Measurements from ENCODE around the gene ARHGAP21.
"Not testable (repeated sequence)": the region's sequence is repeated elsewhere in the genome, so short reads cannot be mapped to it uniquely, and the experiment has no call there.

ARHGAP21 gene

DNA sequence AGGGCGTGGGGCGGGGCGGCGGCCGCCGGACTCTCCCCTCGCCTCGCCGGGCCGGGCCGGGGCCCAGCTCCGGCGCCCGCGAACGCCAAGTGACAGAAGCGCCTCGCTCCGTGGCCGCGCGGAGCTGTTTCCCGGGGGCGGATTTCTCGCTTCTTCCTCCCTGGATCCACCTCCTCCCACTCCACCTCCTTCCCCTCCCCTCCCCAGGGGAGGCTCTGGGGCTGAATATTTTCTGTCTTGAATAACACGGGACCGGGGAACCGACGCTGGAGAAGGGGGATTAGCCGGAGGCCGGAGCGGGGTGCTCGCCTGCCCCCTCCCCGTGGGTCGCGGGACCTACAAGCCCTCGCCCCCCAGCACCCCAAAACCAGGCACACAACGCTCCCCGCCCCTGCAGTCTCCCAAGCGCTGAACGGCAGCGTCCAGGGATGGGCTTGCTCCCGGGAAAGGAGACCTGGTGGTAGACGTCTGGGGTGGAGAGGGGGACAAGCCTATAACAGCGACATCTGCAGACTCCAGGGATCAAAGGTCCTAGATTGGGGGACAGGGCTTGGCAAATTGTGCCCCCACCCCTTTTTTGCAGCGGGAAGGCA lies at the start of gene ARHGAP21:
Gene ARHGAP21 (minus strand): TSS at position 100 of the 593 bp plus-strand sequence. CDS start 1,988 bp downstream, outside the sequence.
- DNase-seq, result peak; percentile 34

DNA sequence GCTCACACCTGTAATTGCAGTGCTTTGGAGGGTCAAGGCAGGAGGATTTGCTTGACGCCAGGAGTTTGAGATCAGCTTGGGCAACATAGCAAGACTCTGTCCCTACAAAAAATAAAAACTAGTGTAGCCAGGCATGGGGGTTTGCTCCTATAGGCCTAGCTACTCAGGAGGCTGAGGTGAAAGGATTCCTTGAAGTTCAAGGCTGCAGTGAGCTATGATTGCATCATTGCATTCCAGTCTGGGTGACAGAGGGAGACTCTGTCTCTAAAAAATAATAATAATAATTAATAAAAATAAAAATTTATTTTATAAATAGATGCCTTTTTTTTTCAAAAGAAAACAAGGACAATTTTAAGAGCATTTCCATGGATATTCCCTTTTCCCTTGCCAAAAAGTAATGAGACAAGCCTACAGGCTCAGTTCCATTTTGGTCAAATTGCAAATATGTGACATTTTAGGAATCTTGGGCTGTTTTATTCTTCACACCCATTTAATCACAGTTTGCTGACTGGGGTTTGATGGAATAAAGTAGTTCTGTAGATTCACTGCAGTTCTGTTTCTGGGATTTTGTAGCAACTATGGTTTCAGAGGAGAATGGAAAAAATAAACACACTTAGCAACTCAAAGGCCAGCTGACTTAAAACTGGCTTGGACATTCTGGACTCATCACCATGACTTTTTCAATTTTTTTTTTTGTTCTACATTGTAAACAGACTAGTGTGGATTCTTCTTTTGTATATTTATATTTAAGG lies 48.4 kb upstream of the ARHGAP21 start:
- DNase-seq, result no peak

- not testable (repeated sequence) for DNase-seq
Observed at GRCh38 chr10:24764991-24765390, 41.3 kb upstream of the ARHGAP21 start.

DNA sequence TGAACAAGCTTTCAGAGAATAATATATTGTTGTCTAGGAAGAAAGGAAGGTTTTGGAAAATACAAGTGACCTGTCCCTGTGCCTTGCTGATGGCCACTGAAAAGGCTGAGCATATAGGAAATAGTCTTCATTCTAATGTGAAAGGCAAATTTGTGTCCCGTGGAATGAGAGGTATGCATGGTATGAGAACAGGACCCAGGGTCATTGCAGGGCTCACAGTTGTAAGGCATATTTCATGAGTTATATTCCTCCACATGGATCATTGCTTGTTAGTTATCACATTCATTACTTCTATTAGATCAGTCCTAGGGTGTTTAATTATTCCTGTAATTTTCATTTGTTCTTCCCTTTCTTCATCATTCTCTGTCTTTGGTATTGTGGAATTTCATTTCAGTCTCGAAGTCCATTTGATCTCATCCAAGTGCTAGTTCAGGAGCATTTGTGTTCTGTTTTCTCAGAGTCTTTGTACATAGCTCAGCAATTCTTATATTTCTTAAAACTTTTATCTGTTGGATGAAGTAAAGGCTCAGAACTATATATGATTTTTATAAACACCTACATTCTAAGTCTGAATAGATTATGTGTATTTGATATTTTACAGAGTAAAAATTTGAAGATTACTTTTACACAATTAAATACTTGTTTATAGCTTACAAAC lies 39.4 kb upstream of the ARHGAP21 start:
- no peak for DNase-seq

DNA sequence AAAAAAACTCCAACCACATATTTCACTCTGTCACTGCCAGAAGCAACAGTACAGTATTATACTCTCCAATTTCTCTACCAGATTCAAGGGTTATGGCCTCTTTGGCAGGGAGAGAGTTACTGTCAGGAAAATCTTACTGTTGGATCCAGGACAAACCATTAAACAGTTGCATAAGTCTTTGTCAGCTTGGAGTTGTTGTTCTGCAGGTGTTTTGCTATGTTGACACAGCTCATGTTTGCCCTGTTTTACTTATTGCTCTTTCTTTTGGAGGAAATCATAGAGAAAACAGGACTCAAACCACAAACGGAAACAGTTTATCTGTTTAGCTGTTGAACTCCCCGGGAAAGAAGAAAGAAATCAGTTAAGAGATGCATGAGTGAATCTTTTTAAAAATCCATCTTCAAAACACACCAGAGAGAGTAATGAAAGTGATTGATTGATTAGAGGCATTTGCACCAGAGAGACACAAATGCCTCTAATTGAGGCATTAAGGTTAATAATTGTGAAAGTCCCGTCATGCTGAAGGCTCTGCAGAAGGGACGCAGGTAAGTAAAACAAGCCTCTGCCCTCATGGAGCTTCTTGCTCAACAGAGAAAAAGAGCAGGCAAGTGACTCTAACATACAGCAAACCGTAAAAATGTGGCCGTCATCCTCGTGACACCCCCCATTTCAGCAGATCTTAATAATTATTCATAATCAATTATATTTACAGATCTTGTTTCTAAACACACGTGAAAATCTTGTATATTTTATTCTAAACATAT lies 38.7 kb upstream of the ARHGAP21 start:
- DNase-seq, result no peak

- DNase-seq, result no peak
Observed at GRCh38 chr10:24759672-24760071, 36.0 kb upstream of the ARHGAP21 start.

DNA sequence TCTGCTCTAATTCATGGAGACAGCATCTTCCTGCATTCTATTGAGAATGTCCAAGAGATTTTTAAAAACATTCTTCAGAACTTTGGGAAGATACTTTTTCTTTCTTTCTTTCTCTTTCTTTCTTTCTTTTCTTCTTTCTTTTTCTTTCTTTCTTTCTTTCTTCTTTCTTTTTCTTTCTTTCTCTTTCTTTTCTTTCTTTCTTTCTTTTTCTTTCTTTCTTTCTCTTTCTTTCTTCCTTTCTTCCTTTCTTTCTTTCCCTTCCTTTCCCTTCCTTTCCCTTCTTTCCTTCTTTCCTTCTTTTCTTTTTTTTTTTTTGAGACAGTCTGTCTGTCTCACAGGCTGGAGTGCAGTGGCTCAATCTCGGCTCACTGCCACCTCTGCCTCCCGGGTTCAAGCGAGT lies 34.6 kb upstream of the ARHGAP21 start:
- not testable (repeated sequence) for DNase-seq

- no peak for DNase-seq
Observed at GRCh38 chr10:24756283-24756682, 32.6 kb upstream of the ARHGAP21 start.

DNA sequence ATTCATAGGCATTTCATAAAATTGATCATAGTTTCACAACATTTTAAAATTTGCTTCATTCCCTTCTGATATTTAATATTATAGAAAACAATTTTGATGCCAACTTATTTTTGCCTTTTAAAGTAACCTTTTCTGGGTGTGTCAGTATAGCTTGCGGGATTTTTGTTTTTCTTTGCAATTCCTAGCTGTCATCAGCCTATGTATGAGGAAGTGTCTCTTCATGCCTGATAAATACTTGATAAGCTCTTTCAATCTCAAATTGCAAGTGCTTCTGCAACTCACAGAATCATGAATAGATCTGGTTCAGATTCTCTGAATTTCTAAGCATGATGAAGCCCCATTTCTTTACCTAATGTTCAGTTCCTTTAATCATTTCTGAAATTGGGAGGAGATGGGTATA lies 28.0 kb upstream of the ARHGAP21 start:
- DNase-seq, result no peak

GRCh38 chr10:24750695-24751094 lies 27.0 kb upstream of the ARHGAP21 start:
- no peak for DNase-seq

GRCh38 chr10:24748214-24748613 lies 24.5 kb upstream of the ARHGAP21 start:
- no peak for DNase-seq

GRCh38 chr10:24744946-24745345 lies 21.3 kb upstream of the ARHGAP21 start:
- no peak for DNase-seq

GRCh38 chr10:24740714-24741113 lies 17.0 kb upstream of the ARHGAP21 start:
- no peak for DNase-seq

DNA sequence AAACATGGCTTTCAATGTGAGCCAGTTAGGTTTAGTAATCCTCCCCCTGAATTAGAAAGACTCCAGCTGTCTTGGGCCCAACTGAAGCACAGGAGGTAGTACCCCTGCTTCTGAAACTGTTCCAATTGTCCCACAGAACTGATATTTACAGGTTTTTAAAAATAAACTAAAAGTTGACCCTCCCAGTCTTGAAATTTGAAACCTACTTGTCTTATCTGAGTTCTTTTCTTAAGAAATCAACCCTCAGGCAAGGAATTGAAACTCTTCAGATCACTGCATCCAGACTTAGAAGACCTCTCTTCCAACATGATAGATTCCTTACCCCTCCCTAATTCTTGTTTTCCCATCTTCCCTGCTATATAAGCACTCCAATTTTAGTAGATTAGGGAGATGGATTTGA lies 13.3 kb upstream of the ARHGAP21 start:
- DNase-seq, result no peak

DNA sequence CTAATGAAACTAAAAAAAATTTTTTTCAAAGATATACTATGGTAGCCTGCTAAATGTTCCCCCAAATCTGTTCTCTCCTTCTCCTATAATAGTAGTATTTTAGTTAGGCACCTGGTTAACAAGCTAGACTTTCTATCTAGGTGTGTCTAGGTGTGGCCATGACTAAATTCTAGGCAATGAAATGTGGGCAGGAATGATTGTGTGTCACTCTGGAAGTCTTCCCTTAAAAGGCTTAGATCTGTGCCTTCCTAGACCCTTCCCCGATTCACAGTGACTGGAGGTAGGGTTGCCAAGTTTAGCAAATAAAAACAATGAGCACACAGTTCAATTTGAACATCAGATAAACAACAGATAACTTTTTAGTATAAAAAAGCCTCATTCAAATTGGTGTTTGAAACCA lies 8.3 kb upstream of the ARHGAP21 start:
- DNase-seq, result no peak

GRCh38 chr10:24730811-24731210 lies 7.1 kb upstream of the ARHGAP21 start:
- no peak for DNase-seq

GRCh38 chr10:24727786-24728185 lies 4.1 kb upstream of the ARHGAP21 start:
- no peak for DNase-seq

- no peak for DNase-seq
Observed at GRCh38 chr10:24726626-24727025, 2.9 kb upstream of the ARHGAP21 start.

GRCh38 chr10:24726029-24726428 lies 2.3 kb upstream of the ARHGAP21 start:
- DNase-seq, result not testable (repeated sequence)

DNA sequence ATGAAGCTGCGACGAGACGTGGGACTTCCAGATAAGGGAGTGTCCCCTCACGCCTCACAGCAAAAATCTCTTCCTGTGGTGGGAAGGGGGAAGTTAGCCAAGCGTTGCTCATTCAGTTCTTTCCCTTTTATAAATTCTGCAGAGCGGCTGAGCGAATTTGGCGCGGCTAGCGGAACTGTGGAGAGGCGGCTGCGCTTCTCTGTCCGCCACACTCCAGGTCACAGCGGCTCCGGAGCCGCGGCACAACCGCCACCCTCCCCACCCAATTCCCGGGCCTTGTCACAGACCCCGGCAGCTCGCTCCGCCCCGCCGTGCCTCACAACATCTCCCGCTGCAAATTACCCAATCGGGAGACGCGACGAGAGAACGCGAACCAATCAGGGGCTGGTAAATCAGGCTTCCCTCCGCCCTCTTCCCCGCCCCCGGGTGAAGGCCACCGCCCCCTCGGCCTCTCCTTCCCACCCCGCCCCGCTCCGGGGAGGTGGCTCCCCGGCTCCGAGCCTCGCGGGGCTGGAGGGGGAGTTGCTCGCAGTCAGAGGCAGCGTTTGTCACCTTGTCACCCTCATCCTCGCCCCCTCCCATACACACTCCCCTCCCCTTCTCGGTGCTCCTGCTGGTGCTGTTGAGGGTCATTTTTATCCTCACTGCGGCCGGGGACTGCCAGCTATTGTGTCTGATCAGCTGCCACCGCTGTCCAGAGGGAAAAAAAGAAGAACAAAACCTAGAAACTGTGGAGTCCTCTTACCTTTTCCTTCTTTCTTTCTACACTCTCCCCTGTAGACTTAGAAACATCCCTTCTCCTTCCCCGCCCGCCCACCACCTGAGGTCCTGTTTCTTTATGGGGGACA lies 918 bp upstream of the ARHGAP21 start:
- DNase-seq, result peak; percentile 91

DNA sequence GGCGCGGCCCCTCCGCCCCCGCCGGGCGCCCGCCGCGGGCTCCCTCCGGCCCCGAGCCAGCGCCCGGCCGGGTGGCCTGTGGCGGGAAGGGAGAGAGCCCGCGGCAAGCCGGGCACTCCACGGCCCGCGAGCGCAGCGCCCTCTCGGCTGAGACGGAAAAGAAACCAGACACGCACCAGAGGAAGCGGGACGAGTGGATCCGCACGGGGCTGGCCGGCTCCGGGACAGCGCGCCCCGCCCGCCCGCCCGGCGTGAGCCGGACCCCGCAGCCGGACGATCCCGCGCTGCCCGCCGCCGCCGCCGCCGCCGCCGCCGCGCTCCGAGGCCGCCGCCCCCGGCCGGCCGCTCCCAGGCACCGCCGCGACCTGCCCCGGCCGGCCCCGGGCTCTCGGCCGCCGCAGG lies 300 bp downstream of the ARHGAP21 start:
- DNase-seq, result no peak

GRCh38 chr10:24722676-24723385 lies 856 bp downstream of the ARHGAP21 start:
- DNase-seq, result no peak

Data from NCI-H446 treated with DMSO at 0.1 percent for 48 hours (cell line).